Transverse colon (tissue), 4 donors: Measurements from ENCODE around the gene UBXN2A. TPM values are rescaled to one million over a fixed set of nuclear protein-coding genes. Genes with fewer than 3 reads are reported as not detected.

Experiments
- DNase-seq: peaks from one replicate; pipeline ENCODE4 v3.0.0-alpha.2; 2019
- H3K27ac ChIP-seq, 4 donors: fragments of 200-600 bp; sonication (generic); 2 replicates each; pipeline ENCODE4 v1.5.1; 2016 to 2018; ENCODE audit warnings: inconsistent platforms in 4 of 4
- H3K27me3 ChIP-seq: fragments of 200-600 bp; sonication (generic); 2 replicates; pipeline ENCODE4 v1.5.1; 2017; ENCODE audit warnings: inconsistent platforms
- H3K36me3 ChIP-seq, 4 donors: fragments of 200-600 bp; sonication (generic); 2 replicates each; pipeline ENCODE4 v1.5.1; 2017 to 2019; ENCODE audit warnings: inconsistent platforms in 4 of 4
- H3K4me1 ChIP-seq, 4 donors: fragments of 200-600 bp; sonication (generic); 2 replicates each; pipeline ENCODE4 v1.5.1; 2017 to 2020; ENCODE audit warnings: inconsistent platforms in 4 of 4
- H3K4me3 ChIP-seq, 4 donors: fragments of 200-600 bp; sonication (generic); 1 replicate in 1 of 4; 2 replicates in 3 of 4; pipeline versions ENCODE4 v1.5.1 to v1.6.1; 2017 to 2019; ENCODE audit warnings: inconsistent platforms in 4 of 4
- H3K9me3 ChIP-seq, 2 donors: fragments of 200-600 bp; sonication (generic); 2 replicates each; pipeline ENCODE4 v1.5.1; 2017 to 2019; ENCODE audit warnings: inconsistent platforms in 2 of 2
- EP300 ChIP-seq: sonication (generic); formaldehyde crosslinking; IDR thresholded peaks from one replicate; pipeline ENCODE4 v1.6.1; 2017; ENCODE audit warnings: antibody characterized with exemption, low read depth
- POLR2A ChIP-seq: fragments of 450-650 bp; IDR thresholded peaks from one replicate; pipeline ENCODE4 v1.6.1; 2016; ENCODE audit warnings: antibody characterized with exemption, mild to moderate bottlenecking, moderate library complexity
- POLR2AphosphoS5 ChIP-seq, 3 donors: sonication (generic); formaldehyde crosslinking; IDR thresholded peaks; one replicate each; pipeline ENCODE4 v1.6.1; 2016; ENCODE audit warnings: antibody characterized with exemption in 3 of 3
- WGBS, 2 donors: methylation state at CpG; one replicate each; pipeline ENCODE4 v1.1.5; 2018; ENCODE audit warnings: low coverage in 1 of 2; 5-methylcytosine and 5-hydroxymethylcytosine counted together
- in situ Hi-C, 4 donors: fragments of 200-750 bp; cut with MboI; loops; one replicate each; pipeline versions ENCODE4 v1.15.0 to v1.15.1; 2017; ENCODE audit warnings: low sequenced_read_pairs in 3 of 4, low pct_ligation_motif_present in 1 of 4, low pct_unique_long_range_greater_than_20kb in 1 of 4
- intact Hi-C: fragments of 100-400 bp; cut with DNase I; formaldehyde crosslinking; loops from one replicate; pipeline ENCODE4 v1.15.1; 2023; ENCODE audit warnings: low total_unique reads
- total RNA-seq, 4 donors: library from RNA; depleted of rRNA; stranded (reverse); fragments of >200 nt; gene quantifications; one replicate each; pipeline ENCODE4 v1.1.0, GENCODE V29; 2016
- TF ChIP-seq, protein P1 (sequence below), 5 experiments: fragments of 200-600 bp in 3 of 5; fragments of 450-650 bp in 2 of 5; sonication (generic) in 3 of 5; IDR thresholded peaks; 1 replicate in 2 of 5; 2 replicates in 3 of 5; pipeline ENCODE4 v1.5.1; 2016 to 2017; ENCODE audit warnings: antibody characterized with exemption in 5 of 5, inconsistent platforms in 3 of 5, mild to moderate bottlenecking in 2 of 5, moderate library complexity in 1 of 5

The UBXN2A gene
- total RNA-seq, 4 donors from 2014 or later, result 6.4 to 13.7 (median 10.8) TPM

- Histone ChIP-seq H3K9me3 (no peaks in the 10 kb centered on the region), H3K4me3 (no peak overlapping the region), H3K27me3 (no peaks in the 10 kb centered on the region), H3K27ac (no peak overlapping the region), H3K36me3 (peaks cover 0 to 14% (median 0%) of the 10 kb centered on the region in 4 donors), H3K4me1 (no peaks in the 10 kb centered on the region)
- no peak for DNase-seq
- 54% methylated on average over 2 of the region's 2 CpGs for WGBS, 2 donors
- TF ChIP-seq, protein P1, sequence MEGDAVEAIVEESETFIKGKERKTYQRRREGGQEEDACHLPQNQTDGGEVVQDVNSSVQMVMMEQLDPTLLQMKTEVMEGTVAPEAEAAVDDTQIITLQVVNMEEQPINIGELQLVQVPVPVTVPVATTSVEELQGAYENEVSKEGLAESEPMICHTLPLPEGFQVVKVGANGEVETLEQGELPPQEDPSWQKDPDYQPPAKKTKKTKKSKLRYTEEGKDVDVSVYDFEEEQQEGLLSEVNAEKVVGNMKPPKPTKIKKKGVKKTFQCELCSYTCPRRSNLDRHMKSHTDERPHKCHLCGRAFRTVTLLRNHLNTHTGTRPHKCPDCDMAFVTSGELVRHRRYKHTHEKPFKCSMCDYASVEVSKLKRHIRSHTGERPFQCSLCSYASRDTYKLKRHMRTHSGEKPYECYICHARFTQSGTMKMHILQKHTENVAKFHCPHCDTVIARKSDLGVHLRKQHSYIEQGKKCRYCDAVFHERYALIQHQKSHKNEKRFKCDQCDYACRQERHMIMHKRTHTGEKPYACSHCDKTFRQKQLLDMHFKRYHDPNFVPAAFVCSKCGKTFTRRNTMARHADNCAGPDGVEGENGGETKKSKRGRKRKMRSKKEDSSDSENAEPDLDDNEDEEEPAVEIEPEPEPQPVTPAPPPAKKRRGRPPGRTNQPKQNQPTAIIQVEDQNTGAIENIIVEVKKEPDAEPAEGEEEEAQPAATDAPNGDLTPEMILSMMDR (IDR thresholded peaks at IDR 0.05), result peak; percentile 10 to 48 (median 18)
- TF ChIP-seq POLR2AphosphoS5 (IDR thresholded peaks at IDR 0.05), result no peak
- in situ Hi-C loops (no loop called here), intact Hi-C loops (no loop called here)
Measured at GRCh38 chr2:23988371-23988770, 48.1 kb downstream of the UBXN2A start.

DNA sequence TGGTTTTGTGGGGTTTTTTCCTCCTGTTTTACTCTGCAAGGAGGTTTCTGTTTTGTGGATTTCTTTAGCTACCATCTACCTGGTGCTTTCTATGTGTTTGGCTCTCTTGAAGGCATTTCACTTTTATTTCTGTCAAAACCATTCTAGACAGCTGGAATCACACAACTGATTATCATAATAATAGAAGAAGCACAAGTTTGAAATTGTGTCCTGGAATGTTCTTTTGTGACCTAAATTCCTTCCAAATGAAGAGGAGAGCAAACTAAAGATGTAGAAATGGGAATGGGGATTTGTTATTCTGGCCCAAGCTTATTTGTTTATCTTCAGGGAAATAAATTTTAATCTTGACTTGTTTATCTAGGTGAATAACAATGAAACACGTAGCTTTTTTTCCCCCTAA lies 52.7 kb downstream of the UBXN2A start:
- no peaks in the 10 kb centered on the region for H3K9me3 ChIP-seq
- TF ChIP-seq, protein P1 (IDR thresholded peaks at IDR 0.05), result no peak
- TF ChIP-seq POLR2AphosphoS5 (IDR thresholded peaks at IDR 0.05) (no peak), EP300 (no peak), POLR2A (no peak)
- no peak overlapping the region for H3K4me3 ChIP-seq
- DNase-seq, result no peak
- no peaks in the 10 kb centered on the region for H3K4me1 ChIP-seq
- 57 to 80% methylated on average over 1 of the region's 1 CpG for WGBS, 2 donors
- in situ Hi-C loops, result no loop called here
- intact Hi-C loops, result no loop called here
- H3K36me3 ChIP-seq, result no peaks in the 10 kb centered on the region
- H3K27me3 ChIP-seq, result no peaks in the 10 kb centered on the region
- H3K27ac ChIP-seq, result no peak overlapping the region

DNA sequence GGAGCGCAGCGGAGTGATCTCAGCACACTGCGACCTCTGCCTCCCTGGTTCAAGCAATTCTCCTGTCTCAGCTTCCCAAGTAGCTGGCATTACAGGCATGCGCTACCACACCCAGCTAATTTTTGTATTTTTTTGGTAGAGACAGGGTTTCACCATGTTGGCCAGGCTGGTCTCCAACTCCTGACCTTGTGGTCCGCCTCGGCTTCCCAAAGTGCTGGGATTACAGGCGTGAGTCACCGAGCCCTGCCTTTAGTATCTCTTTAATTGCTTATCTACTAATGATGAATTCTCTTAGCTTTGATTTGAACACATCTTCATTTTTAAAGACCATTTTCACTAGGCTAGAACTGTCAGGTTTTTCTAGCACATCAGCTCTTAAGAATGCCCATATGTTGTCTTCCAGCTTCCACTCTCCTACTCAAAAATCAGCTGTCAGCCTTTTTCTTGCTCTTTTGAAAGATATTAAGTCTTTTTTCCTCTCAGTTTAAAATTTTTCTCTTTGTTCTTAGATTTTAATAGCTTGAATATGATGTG lies 53.5 kb downstream of the UBXN2A start:
- no peaks in the 10 kb centered on the region for H3K4me1 ChIP-seq
- H3K27me3 ChIP-seq, result no peaks in the 10 kb centered on the region
- H3K4me3 ChIP-seq, result no peak overlapping the region
- H3K36me3 ChIP-seq, result no peaks in the 10 kb centered on the region
- TF ChIP-seq EP300, result no peak
- TF ChIP-seq POLR2A, result no peak
- TF ChIP-seq, protein P1 (IDR thresholded peaks at IDR 0.05), result no peak
- no peak for TF ChIP-seq POLR2AphosphoS5 (IDR thresholded peaks at IDR 0.05)
- no peak overlapping the region for H3K27ac ChIP-seq
- no peak for DNase-seq
- WGBS, 2 donors, result 94 to 95% methylated on average over 7 to 8 of the region's 8 CpGs
- no peaks in the 10 kb centered on the region for H3K9me3 ChIP-seq
- in situ Hi-C loops (no loop called here), intact Hi-C loops (no loop called here)

GRCh38 chr2:23994567-23994966 lies 54.3 kb downstream of the UBXN2A start:
- Histone ChIP-seq H3K27ac (no peak overlapping the region), H3K4me1 (no peaks in the 10 kb centered on the region), H3K4me3 (no peak overlapping the region), H3K27me3 (no peaks in the 10 kb centered on the region), H3K36me3 (peaks cover 0 to 3% (median 1%) of the 10 kb centered on the region in 4 donors), H3K9me3 (no peaks in the 10 kb centered on the region)
- in situ Hi-C loops, result no loop called here
- 30 to 43% methylated on average over 1 of the region's 1 CpG for WGBS, 2 donors
- intact Hi-C loops, result no loop called here
- no peak for DNase-seq
- TF ChIP-seq EP300 (no peak), POLR2AphosphoS5 (IDR thresholded peaks at IDR 0.05) (no peak), POLR2A (no peak)
- TF ChIP-seq, protein P1 (IDR thresholded peaks at IDR 0.05), result no peak
